ENCODE measurements around the gene KRT36. TPM values are rescaled to one million over a fixed set of nuclear protein-coding genes. Genes with fewer than 3 reads are reported as not detected.

The KRT36 gene
- total RNA-seq, 4 donors from 2014 or later, result 0.97 TPM; not detected in 3

DNA sequence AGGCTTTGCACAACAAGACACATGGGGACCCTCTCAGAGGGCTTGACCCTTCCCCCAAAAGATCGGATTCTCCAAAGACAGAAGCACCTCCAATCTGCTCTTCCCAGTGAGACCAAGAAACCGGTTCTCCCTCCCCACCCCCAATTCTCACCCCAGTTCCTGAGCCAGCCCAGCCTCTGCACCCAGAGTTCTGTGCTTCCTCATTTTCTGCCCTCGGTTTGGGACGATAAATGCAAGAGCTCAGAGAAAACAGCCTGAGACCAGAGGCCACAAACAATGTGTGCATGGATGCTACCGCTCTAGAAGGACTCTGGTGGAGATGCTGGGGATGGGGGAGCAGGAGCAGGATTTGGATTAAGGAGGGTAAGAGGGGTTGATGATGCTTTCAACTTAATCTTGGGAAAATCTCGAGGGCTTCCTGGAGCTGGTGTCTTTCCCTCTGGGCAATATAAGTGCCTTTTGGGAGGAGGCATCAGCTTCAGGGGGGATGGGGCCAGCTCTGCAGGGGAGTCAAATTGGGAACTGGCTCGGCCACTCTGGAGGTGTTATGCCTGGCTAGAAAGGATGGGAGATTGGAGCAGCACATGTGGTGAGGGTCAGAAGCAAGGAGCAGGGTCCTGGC, 22.9 kb upstream of the KRT36 start:
- no peak overlapping the region for H3K4me3 ChIP-seq (ENCODE audit: low read depth, poor library complexity, severe bottlenecking)
- no peak for DNase-seq (ENCODE audit: low spot score in 2 of 2)
- intact Hi-C loops (cut with DNase I; ENCODE audit: low total_unique reads), result no loop called here
- 38 to 49% methylated on average over 7 of the region's 7 CpGs for WGBS, 2 donors
- no peak for TF ChIP-seq POLR2A (IDR thresholded peaks at IDR 0.05)
- TF ChIP-seq, protein P1, sequence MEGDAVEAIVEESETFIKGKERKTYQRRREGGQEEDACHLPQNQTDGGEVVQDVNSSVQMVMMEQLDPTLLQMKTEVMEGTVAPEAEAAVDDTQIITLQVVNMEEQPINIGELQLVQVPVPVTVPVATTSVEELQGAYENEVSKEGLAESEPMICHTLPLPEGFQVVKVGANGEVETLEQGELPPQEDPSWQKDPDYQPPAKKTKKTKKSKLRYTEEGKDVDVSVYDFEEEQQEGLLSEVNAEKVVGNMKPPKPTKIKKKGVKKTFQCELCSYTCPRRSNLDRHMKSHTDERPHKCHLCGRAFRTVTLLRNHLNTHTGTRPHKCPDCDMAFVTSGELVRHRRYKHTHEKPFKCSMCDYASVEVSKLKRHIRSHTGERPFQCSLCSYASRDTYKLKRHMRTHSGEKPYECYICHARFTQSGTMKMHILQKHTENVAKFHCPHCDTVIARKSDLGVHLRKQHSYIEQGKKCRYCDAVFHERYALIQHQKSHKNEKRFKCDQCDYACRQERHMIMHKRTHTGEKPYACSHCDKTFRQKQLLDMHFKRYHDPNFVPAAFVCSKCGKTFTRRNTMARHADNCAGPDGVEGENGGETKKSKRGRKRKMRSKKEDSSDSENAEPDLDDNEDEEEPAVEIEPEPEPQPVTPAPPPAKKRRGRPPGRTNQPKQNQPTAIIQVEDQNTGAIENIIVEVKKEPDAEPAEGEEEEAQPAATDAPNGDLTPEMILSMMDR (IDR thresholded peaks at IDR 0.05), result no peak

DNA sequence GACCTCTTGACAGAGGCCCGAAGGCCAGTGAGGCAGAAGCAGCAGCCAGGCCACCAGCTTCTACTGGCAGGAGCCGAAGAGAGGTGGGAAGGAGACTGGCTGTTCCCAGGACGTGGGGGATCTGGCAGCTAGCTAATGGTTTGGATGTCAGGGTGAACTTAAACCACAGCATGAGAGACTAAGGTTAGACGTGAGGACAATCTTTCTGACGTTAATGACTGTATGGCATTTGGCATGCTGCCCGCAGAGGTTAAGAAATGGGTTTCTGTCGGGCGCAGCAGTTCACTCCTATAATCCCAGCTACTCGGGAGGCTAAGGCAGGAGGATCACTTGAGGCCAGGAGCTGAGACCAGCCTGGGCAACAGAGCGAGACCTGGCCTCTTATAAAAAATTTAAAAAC, 22.0 kb upstream of the KRT36 start:
- intact Hi-C loops (cut with DNase I; ENCODE audit: low total_unique reads), result no loop called here
- TF ChIP-seq, protein P1 (IDR thresholded peaks at IDR 0.05), result no peak
- no peak for TF ChIP-seq POLR2A (IDR thresholded peaks at IDR 0.05)
- WGBS, 2 donors, result 64 to 66% methylated on average over 10 of the region's 10 CpGs
- DNase-seq (ENCODE audit: low spot score in 2 of 2), result no peak
- H3K4me3 ChIP-seq (ENCODE audit: low read depth, poor library complexity, severe bottlenecking), result no peak overlapping the region

DNA sequence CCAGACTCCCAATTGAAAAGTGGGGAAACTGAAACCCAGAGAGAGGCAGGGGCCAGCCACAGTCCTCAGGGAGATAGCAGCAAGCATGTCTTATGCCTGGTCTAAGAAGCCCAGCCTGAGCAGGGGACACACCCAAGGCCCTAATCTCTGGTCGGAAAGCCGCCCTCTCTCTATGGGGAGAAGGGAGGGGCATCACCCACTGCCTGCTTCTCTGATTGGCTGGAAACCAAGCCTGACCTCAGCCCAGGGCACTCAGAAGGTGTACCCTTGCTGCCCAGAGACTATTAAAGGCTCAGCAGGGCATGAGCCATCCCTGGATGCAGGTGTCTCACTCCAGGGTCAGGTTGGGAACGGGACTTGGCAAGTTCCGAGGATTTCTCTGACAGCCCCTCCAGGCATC, 21.4 kb upstream of the KRT36 start:
- WGBS, 2 donors, result 54 to 71% methylated on average over 2 to 4 of the region's 4 CpGs
- TF ChIP-seq, protein P1 (IDR thresholded peaks at IDR 0.05), result no peak
- TF ChIP-seq POLR2A (IDR thresholded peaks at IDR 0.05), result no peak
- intact Hi-C loops (cut with DNase I; ENCODE audit: low total_unique reads), result no loop called here
- H3K4me3 ChIP-seq (ENCODE audit: low read depth, poor library complexity, severe bottlenecking), result no peak overlapping the region
- no peak for DNase-seq (ENCODE audit: low spot score in 2 of 2)

DNA sequence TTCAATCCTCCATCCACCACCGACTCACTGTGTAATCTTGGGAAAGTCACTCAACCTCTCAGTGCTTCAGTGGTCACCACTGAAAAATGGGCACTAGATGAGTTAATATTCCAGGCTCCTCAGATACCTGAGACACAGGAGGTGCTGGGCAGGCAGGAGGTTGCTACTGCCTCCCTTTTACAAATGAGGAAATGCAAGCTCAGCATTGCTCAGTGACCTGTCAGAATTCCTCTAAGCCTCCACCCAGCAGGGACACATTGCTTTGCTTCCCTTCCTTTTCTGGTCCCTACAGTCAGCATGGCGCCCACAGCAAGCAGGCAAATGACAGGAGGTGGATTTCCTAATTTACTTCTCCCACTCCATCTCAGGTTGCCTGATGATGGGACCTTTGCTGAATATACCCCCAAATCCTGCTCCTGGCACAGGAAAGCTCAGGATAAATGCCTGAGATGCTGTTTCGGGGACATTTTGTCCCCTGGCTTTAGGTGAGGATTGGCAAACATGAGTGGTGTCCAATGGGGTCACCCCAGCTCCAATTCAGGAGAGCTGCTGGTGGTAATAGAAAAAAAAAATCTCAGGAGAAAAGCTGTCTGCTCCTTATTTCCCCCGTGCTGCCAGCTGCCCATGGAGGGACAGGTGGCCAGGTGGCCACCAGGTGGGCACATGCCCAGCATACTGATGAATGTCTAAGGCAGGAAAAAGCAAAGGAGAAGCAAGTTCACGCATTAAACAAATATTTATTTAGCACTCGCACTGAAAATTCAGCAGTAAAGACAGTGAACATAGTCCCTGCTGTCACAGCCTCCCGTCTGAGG, 20.7 kb upstream of the KRT36 start:
- TF ChIP-seq POLR2A (IDR thresholded peaks at IDR 0.05), result no peak
- TF ChIP-seq, protein P1 (IDR thresholded peaks at IDR 0.05), result no peak
- no peak for DNase-seq (ENCODE audit: low spot score in 2 of 2)
- H3K4me3 ChIP-seq (ENCODE audit: low read depth, poor library complexity, severe bottlenecking), result no peak overlapping the region
- intact Hi-C loops (cut with DNase I; ENCODE audit: low total_unique reads), result no loop called here
- WGBS, 2 donors, result 76 to 79% methylated on average over 7 of the region's 7 CpGs

DNA sequence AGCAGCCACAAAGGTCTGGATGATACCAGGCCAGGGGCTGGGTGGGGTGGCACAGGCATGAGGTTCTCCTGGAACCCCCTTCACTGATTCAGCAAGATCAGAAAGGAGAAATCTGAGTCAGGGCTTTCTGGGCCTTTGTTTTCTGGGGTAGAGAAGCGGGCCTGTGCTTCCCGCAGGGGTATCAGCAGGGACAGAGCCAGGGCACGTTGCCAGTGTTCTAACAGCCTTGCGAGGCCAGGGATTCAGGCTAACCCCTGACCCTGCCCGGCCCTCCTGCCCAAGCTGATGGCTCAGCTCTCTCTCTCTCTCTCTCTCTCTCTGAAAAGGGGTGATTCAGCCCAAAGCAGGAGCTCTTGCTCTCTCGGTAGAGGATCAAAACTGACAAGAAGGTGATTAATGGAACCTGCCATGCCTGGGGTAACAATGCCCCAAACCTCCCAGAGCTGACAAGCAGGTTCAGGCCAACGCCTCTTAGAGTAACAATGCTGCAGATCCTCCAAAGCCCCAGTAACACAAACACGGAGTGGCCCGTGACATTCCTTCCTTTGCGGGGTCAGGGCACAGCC, 17.7 kb upstream of the KRT36 start:
- 48% methylated on average over 9 to 10 of the region's 10 CpGs for WGBS, 2 donors
- H3K4me3 ChIP-seq (ENCODE audit: low read depth, poor library complexity, severe bottlenecking), result no peak overlapping the region
- intact Hi-C loops (cut with DNase I; ENCODE audit: low total_unique reads), result no loop called here
- no peak for DNase-seq (ENCODE audit: low spot score in 2 of 2)
- TF ChIP-seq POLR2A (IDR thresholded peaks at IDR 0.05), result no peak
- TF ChIP-seq, protein P1 (IDR thresholded peaks at IDR 0.05), result no peak
